Measurements from ENCODE around the gene SERTAD3.
"Not testable (repeated sequence)": the region's sequence is repeated elsewhere in the genome, so short reads cannot be mapped to it uniquely, and the experiment has no call there.

SERTAD3 gene, protein sequence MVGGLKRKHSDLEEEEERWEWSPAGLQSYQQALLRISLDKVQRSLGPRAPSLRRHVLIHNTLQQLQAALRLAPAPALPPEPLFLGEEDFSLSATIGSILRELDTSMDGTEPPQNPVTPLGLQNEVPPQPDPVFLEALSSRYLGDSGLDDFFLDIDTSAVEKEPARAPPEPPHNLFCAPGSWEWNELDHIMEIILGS

DNA sequence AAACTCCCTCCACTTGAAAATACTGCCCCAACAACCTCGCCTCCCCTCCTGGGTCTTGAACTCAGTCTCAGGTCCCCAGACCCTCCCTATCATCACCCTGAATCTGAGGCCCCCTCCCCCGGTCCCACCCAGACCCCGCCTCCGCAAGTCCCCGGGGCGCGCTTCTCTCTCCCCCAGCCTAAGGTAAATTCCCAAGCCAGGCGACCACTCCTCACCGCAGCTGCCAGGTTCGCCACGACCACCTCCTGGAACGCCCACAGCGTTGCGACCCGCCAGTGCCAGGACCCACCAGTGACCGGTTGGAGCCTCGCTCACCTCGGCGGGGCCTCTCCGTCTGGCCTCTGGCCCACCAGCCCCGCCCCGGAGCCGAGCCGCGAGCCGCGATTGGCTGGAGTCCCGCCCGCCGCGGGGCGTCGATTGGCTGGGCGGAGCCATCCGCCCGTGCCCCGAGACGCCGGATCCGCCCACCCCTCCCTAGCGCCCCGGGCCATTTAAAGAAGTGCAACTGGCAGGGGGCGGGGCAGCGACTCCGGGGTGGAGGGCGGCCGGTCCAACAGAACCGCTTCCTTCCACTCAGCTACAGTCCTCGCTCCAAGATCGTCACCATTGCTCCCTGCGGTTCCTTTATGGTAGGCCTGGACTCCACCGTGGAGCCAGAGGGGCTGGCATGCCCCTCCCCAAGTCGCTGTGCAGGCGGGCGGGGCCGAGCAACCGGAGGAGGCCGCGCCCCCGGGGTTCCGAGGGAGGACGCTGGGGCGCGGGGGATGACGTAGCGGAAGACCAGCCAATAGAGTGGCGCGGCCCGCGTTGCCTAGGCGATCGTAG lies at the start of gene SERTAD3:
Gene SERTAD3, minus strand, starts transcription at position 336 of the 825 bp plus-strand sequence. CDS start 2,255 bp downstream, outside the sequence.
- DNase-seq (ENCODE audit: low read depth) = peak; percentile 92

DNA sequence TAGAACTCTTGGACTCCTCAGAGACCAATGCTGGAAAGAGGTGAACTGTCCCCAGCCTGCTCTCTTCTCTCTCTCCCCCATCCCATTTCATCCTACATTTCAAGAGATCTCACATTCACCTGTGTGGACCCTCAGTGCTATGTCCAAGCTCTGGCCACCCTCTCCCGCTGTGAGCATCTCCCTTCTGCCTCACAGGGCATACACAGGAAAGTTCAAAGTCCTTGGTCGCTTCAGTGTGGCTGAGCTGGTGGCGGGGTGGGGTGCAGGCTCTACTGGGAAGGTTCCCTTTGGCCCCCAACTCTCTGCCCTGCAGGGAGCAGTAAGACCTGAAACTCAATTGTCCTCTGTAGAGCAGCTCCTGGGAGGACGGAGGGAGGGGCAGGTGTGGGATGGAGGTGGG lies 49.6 kb upstream of the SERTAD3 start:
- DNase-seq (ENCODE audit: low read depth) = no peak

DNA sequence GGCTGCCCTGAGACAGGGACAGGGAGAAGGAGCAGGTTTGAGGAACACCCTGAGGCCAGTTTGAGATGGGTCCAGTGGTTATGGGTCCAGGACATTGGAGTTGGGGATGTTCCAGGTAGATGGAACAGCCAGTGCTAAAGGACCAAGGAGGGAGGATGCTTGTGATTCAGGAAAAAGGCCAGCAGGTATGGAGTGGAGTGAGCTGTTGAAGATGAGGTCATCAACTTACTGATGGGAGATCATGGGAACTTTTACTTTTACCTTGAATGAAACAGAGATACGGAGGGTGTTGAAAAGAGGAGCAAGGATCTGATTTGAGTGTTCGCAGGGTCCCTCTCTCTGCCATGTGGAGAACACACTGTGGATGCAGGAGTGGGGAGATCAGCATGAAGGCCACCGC lies 48.1 kb upstream of the SERTAD3 start:
- no peak for DNase-seq (ENCODE audit: low read depth)

DNA sequence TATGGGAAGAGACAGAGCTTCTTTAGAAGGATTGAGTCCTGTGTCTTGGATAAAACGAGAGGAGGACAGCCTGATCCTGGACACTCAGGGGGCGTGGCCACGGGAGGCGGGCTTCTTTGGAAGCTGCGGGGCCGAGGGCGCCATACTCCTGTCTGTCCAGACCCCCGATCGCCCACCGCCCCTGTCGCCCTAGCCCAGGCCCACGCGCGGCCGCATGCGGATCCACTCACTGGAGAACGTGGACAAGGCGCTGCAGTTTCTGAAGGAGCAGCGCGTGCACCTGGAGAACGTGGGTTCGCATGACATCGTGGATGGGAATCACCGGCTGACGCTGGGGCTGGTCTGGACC lies 45.7 kb upstream of the SERTAD3 start:
- DNase-seq (ENCODE audit: low read depth) = no peak

DNA sequence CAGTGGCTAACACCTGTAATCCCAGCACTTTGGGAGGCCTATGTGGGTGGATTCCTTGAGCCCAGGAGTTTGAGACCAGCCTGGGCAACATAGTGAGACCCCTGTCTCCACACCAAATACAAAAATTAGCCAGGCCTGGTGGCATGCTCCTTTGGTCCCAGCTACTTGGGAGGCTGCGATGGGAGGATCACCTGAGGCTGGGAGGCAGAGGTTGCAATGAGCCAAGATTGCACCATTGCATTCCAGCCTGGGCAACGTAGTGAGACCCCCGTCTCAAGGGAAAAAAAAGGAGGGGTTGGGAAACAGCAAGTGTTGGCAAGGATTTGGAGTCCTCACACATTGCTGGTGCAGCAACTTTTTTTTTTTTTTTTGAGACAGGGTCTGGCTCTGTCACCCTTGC lies 41.9 kb upstream of the SERTAD3 start:
- no peak for DNase-seq (ENCODE audit: low read depth)

DNA sequence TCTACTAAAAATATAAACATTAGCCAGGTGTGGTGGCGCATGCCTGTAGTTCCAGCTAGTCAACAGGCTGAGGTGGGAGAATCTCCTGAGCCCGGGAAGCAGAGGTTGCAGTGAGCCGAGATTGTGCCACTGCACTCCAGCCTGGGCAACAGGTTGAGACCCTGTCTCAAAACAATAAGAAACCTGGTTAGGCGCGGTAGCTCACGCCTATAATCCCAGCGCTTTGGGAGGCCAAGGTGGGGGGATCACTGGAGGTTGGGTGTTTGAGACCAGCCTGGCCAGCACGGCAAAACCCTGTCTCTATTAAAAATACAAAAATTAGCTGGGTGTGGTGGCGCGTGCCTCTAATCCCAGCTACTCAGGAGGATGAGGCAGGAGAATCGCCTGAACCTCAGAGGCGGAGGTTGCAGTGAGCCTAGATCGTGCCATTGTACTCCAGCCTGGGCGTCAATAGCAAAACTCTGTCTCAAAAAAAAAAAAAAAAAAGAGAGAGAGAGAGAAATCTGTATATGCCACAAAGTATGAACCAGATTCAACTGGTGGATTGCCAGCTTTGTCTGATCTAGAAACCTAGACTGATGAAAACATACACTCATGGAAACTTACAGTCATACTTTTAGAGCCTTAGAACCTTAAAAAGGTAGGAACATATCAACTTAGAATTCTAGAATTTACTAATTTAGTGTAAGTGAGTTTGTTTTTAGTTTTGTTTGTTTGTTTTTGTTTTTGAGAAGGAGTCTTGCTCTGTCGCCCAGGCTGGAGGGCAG lies 31.9 kb upstream of the SERTAD3 start:
- not testable (repeated sequence) for DNase-seq (ENCODE audit: low read depth)

DNA sequence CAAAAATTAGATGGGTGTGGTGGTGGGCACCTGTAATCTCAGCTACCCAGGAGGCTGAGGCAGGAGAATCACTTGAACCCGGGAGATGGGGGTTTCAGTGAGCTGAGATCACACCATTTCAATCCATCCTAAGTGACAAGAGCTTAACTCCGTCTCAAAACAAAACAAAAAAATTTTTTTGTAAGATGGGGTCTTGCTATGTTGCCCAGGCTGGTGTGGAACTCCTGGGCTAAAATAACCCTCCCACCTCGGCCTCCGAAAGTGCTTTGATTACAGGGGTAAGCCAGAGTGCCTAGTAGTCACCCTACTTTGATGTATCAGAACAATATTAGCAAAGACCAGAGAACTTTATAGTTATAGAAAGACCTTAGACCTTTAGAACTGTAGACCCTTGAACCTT lies 30.6 kb upstream of the SERTAD3 start:
- no peak for DNase-seq (ENCODE audit: low read depth)

DNA sequence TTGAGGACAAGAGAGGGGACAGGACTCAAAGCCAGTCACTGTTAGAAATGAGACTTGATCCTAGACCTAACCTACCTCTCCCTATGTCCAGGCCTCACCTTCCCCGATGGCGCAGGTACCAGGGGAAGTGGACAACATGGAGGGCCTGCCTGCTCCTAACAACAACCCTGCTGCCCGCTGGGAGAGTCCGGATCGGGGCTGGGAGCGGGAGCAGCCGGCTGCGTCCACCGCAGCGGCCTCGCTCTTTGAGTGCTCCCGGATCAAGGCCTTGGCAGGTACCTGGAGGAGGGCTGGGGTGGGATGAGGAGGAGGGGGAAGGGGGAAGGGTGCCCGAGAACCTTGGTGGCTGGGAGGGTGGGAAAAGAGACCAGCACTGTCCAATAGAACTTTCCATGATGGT lies 28.4 kb upstream of the SERTAD3 start:
- no peak for DNase-seq (ENCODE audit: low read depth)

DNA sequence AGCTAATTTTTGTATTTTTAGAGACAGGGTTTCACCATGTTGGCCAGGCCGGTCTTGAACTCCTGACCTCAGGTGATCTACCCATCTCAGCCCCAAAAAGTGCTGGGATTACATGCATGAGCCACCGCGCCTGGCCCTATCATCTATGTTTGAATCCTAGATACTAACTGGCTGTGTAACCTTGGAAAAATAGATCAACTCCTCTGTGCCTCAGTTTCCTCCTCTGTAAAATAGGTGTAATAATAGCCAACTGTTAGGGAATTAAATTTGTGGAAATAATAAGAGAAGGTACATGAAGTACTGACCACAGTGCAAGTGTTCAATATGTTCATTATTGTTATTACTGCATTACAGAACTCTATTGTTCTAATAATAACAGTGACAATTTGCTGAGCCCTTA lies 27.0 kb upstream of the SERTAD3 start:
- no peak for DNase-seq (ENCODE audit: low read depth)

DNA sequence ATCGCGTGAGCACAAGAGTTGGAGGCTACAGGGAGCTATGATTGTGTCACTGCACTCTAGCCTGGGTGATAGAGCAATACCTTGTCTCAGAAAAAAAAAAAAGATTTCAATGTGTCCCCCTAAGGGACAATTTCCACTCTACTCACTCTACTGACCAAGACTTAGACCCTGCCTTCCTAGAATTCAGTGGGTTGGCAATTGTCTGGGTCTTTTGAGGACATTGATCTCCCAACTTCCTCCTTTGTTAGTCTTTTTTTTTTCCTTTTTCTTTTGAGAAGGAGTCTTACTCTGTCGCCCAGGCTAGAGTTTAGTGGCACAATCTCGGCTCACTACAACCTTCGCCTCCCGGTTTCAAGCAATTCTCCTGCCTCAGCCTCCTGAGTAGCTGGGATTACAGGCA lies 24.9 kb upstream of the SERTAD3 start:
- no peak for DNase-seq (ENCODE audit: low read depth)

DNA sequence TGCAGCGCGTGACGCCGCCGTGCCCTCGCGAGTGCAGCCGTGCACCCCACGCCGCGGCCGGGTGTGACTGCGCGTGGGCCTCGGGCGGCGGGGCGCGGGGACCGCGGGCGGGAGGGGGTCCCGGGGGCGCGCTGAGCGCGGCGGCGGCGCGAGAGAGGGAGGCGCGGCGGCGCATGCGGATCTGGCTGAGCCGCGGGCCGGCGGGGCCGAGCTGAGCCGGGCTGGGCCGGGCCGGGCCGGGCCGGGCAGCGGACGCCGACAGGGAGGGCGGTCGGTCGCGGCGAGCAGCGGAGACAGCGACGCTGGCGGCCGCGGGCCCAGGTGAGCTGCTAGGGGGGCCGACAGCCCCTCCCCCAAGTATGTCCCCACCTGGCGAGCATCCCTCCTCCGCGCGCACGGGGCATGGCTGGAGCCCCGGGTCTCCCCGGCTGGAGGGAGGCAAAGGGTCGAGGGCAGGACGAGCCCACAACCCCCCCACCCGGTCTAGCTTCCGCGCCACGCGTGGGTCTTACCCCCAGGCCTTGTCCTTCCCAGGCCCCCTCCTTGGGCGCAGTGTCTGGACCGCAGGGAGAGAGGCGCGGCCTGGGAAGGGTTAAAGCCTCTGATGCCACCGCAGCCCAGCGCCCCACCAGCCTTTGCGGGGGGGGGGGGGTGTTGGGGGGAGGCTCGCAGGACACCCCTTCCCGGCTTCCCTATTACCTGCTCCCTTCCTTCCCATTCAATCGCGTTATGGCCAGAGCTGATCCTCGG lies 23.0 kb upstream of the SERTAD3 start, which contains the start of gene SPTBN4:
Gene SPTBN4, plus strand, starts transcription at position 17 of the 750 bp plus-strand sequence. CDS start 5,621 bp downstream, outside the sequence.
- DNase-seq (ENCODE audit: low read depth) = no peak

DNA sequence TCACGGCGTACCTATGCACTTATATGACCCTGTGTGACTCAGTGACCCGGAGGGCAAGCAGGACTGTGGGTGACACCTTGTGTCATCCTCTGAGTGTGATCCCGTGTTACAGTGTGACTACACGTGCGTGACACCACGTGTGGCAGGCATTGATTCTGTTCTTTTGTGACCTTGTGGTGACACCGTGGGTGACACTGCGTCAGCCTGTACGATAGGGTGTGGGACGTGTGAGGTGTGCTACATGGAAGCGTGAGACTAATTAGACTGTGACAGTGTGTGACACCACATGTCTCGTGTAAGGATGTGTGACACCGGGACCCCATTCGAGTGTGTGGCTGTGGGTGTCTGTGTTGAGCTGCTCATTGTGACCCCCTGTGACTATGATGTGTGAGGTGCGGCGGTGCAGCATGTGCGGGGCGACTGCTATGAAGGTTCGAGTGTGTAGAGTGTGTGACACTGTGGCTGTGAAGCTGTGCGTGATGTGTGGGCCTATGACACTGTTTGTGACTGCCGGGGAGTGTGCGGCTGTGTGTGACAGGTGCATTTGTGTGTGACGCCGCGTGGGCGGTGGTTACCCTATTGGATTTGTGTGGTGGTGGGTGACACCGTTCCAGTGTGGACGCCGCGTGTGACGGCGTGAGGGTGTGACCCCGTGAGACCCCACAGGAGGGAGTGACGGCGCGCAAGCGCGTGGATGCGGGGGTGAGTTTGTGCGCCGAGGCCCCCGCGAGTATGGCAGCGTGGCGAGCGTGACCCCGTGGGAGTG lies 22.3 kb upstream of the SERTAD3 start:
- DNase-seq (ENCODE audit: low read depth) = peak; percentile 47

DNA sequence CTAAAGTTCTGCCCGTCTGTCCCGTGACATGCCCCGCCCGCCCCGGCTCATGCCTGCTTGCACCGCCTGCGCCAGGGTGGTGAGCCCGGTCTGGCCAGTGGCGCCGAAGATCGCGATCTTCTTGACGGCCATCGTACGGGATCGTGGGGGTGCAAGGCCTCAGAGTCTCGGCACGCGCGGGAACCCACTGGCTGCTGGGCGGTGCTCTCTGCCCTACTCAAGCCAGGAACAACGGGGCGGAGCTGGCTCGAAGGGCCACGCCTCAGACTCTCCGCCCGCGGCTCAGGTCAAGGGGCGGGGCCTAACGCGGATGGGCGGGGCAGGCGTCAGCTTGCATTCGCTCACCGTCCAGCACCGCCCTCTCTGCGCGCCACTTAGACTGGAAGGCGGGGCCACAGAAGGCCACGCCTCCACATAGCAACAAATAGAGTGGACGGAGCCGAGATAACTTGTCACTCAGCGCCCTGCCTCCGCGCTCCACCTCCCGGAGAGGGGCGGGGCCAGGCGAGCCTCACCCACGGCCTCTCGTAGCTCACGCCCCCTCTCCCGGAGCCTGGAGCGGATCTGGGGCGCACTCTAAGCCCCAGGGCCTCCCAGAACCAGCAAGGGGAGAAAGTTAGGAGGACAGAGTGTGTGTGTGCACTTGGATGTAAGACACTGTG lies 21.6 kb upstream of the SERTAD3 start, which contains the start of gene BLVRB:
Gene BLVRB, minus strand, starts transcription at position 189 of the 662 bp plus-strand sequence. Its CDS starts 57 bp downstream, at position 132.
- DNase-seq (ENCODE audit: low read depth) = peak; percentile 99

DNA sequence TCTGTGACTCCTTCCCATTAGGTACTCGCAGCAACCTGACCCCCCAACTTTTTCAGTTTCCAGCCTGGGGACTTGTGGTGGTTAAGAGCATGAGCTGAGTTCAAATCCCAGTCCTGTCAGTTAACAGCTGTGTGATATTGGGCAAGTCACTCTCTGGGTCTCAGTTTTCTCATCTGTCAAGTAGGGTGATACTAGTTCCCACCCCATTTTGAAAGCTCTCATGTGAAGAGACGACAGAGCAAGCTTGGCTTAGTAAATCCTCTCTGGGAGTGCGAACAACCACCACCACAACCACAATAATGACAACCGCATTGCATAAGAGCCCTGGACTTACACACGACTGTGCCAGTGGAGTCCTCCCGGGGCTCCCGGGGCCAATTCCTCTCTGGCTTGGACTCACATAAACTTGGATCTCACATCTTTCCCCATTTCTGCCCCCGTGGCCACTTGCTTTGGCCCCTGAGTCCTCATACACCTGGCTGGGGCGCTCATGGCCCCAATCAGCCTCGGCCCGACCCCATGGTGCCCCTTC lies 21.0 kb upstream of the SERTAD3 start:
- DNase-seq (ENCODE audit: low read depth) = no peak

DNA sequence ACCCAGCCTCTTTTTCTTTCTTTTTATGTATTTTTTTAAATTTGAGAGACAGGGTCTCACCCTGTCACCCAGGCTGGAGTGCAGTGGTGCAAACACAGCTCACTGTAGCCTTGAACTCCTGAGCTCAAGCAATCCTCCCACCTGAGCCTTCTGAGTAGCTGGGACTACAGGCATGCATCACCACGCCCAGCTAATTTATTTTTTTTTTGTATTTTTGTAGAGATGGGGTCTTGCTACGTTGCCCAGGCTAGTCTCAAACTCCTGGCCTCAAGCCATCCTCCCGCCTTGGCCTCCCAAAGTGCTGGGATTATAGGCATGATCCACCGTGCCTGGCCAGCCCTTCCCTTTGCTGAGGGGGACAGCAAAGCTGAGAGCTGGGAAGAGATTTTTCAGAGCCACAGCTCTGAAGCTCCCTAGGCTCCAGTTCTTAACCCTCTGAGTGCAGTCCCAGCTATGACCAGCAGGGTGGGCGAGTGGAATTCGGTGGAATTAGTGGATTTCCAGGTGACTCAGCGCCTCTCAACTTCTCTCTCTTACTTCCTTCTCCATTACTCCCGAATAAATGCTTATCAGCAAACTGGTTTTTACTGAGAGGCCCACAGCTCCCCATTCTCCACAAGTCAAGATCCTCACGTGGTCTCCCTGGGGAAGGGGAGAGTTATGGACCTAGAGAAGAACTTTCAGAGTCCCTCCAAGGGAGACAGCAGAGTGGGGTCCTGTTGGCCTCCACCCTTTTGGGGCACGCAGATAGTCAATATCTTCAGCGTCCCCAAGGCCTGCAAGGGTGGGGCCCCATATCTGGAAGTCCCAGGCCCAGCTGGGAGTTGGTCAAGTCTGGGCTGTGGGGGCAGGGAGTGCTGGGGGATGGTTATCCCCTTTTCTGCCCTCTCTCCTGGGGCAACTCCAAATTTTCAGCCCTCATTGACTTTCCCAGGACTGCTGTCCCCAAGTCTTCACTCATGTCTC lies 20.2 kb upstream of the SERTAD3 start:
- DNase-seq (ENCODE audit: low read depth) = peak; percentile 64

DNA sequence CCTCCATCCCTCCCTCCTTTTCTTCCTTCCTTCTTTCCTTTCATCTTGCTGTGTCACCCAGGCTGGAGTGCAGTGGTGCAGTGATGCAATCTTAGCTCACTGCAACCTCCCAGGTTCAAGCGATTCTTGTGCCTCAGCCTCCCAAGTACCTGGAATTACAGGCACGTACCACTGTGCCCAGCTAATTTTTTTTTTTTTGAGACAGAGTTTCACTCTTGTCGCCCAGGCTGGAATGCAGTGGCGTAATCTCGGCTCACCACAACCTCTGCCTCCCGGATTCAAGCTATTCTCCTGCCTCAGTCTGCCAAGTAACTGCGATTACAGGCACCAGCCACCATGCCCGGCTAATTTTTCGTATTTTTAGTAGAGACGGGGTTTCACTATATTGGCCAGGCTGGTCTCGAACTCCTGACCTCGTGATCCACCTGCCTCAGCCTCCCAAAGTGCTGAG lies 19.5 kb upstream of the SERTAD3 start:
- DNase-seq (ENCODE audit: low read depth) = not testable (repeated sequence)

DNA sequence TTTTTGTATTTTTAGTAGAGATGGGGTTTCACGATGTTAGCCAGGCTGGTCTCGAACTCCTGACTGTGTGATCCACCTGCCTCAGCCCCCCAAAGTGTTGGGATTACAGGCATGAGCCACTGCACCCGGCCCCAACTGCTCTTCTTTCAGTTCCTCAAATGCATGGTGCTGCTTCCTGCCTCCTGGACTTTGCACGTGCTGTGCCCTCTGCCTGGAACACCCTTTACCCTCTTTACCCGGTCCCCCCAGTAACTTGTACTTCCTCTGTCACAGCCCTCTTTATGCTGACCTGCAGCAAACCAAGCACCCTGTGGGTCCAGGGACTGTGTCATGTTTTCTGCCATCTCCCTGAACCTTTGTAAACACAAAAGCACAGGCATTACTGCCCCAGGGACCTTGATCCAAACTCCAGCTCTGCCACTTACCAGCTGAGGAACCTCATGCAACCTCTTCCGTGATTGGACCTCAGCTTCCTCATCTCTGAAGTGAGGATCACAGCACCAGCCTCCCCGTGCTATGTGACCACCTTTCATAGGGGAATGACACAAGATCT lies 17.6 kb upstream of the SERTAD3 start:
- no peak for DNase-seq (ENCODE audit: low read depth)

DNA sequence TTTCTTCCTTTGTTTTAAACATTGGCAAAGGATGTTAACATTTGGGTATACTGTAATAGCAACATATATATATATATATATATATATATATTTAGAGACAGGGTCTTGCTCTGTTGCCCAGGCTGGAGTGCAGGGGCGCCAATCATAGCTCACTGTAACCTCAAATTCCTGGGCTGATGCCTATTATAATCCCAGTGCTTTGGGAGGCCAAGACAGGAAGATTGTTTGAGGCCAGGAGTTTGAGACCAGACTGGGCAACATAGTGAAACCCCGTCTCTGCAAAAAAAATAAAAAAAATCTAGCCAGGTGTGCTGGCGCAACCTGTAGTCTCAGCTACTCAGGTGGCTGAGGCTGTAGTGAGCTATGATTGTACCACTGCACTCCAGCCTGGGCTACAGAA lies 16.1 kb upstream of the SERTAD3 start:
- no peak for DNase-seq (ENCODE audit: low read depth)

DNA sequence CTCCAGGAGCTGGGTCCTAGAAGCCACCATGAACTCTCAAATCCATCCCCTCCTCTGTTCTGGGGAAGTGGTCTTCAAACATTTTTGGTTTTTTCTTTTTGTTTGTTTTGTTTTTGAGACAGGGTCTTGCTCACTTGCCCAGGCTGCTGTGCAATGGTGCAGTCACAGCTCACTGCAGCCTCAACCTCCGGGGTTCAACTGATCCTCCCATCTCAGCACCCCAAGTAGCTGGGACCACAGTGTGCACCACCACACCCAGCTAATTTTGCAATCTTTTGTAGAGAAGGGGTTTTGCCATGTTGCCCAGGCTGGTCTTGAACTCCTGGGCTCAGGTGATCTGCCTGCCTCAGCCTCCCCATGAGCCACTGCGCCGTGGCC lies 14.5 kb upstream of the SERTAD3 start:
- no peak for DNase-seq (ENCODE audit: low read depth)
